ENCODE measurements around the gene TNS3.
A peak's percentile ranks its signal among the peaks of the same experiment; 100 is the strongest.

The TNS3 gene

DNA sequence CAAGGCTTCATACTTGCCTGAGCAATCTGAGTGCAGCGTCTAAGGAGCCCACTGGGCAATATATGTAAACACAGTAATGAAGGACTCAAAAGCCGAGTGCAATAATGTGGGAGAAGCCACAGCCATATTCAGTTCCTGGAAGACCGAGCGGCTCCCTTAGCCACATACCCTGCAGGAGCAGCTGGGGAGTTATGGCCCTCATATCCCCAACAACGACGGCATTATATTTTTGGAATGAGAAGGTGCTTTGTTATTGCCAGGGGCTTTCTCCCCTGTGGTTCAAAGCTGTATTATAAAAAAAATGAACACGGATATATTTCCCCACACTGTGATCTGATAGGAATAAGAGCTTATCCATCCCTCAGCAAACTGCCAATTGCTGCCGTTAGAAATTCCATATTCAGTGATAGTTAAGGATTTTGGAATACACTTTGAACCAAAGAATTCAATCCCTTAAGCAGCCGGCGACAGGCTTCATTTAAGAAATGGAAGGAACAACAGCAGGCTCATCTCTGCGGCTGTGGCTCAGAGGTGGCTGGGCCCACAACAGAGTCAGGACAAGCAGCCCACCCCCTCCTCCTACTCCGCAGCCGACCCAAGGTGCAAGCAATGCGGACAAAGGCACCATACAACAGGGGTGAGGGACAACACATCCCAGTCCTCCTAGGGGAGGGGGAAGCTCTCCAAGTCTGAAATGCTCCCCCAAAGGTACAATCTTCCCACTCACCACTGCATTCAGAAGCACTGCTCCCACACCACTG, 77.2 kb downstream of the TNS3 start:
- no peak for DNase-seq (ENCODE audit: extremely low read depth, low read depth)
- TF ChIP-seq, protein P1, sequence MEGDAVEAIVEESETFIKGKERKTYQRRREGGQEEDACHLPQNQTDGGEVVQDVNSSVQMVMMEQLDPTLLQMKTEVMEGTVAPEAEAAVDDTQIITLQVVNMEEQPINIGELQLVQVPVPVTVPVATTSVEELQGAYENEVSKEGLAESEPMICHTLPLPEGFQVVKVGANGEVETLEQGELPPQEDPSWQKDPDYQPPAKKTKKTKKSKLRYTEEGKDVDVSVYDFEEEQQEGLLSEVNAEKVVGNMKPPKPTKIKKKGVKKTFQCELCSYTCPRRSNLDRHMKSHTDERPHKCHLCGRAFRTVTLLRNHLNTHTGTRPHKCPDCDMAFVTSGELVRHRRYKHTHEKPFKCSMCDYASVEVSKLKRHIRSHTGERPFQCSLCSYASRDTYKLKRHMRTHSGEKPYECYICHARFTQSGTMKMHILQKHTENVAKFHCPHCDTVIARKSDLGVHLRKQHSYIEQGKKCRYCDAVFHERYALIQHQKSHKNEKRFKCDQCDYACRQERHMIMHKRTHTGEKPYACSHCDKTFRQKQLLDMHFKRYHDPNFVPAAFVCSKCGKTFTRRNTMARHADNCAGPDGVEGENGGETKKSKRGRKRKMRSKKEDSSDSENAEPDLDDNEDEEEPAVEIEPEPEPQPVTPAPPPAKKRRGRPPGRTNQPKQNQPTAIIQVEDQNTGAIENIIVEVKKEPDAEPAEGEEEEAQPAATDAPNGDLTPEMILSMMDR (IDR thresholded peaks at IDR 0.05; ENCODE audit: low read depth, low read length) = no peak

- TF ChIP-seq, protein P1 (IDR thresholded peaks at IDR 0.05; ENCODE audit: low read depth, low read length) = no peak
- peak; percentile 25 for DNase-seq (ENCODE audit: extremely low read depth, low read depth)
Measured at GRCh38 chr7:47503281-47503680, 78.6 kb downstream of the TNS3 start.

GRCh38 chr7:47502240-47502877, 79.6 kb downstream of the TNS3 start:
- TF ChIP-seq, protein P1 (IDR thresholded peaks at IDR 0.05; ENCODE audit: low read depth, low read length) = no peak
- DNase-seq (ENCODE audit: extremely low read depth, low read depth) = no peak

GRCh38 chr7:47501406-47501805, 80.5 kb downstream of the TNS3 start:
- DNase-seq (ENCODE audit: extremely low read depth, low read depth) = no peak
- TF ChIP-seq, protein P1 (IDR thresholded peaks at IDR 0.05; ENCODE audit: low read depth, low read length) = no peak

GRCh38 chr7:47500103-47500563, 81.8 kb downstream of the TNS3 start:
- TF ChIP-seq, protein P1 (IDR thresholded peaks at IDR 0.05; ENCODE audit: low read depth, low read length) = no peak

GRCh38 chr7:47498229-47499056, 83.5 kb downstream of the TNS3 start:
- TF ChIP-seq, protein P1 (IDR thresholded peaks at IDR 0.05; ENCODE audit: low read depth, low read length) = no peak
- no peak for DNase-seq (ENCODE audit: extremely low read depth, low read depth)

More at GRCh38 chr7:47500103-47500563, 81.8 kb downstream of the TNS3 start:
- no peak for DNase-seq (ENCODE audit: extremely low read depth, low read depth)

Measured in AG09319 (cell line).